ENCODE measurements around the gene ADCY9. TPM values are rescaled to one million over a fixed set of nuclear protein-coding genes. Genes with fewer than 3 reads are reported as not detected.

ADCY9 gene
- total and polyA plus RNA-seq, 2 donors (not counting 1 experiment from before 2014, with no cell fraction given): 1.7 to 2.1 TPM

DNA sequence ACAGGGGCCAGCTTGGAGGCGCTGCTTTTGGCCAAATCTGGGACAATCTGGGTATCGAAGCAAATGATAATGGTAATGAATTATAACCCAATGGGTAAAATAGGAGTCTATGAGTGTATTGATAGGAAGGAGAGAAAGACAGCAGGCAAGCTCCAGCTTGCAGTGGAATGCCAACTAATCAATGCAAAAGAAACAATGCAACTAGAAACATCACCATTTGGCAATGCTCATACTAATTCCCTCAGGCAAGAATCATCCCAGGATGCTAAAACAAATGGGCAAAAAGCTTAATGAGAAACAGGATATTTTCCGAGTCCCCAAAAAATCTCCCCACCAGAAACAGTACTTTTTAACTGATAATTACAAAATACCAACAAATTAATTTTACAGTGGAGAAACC, 64.7 kb downstream of the ADCY9 start:
- DNase-seq (no peak), ATAC-seq (ENCODE audit: low read depth) (no peak)
- intact Hi-C loops (cut with micrococcal nuclease): no loop called here
- no peak overlapping the region for H3K27ac ChIP-seq (ENCODE audit: low read length in 2 of 2)
- no peaks in the 10 kb centered on the region for H3K9me3 ChIP-seq (ENCODE audit: control extremely low read depth in 1 of 3, control insufficient read depth in 2 of 3, insufficient read depth in 1 of 3, low read length in 2 of 3)
- H3K36me3 ChIP-seq (replicated peaks in 1 of 2; ENCODE audit: control extremely low read depth in 1 of 2, control insufficient read depth in 1 of 2, extremely low read depth in 1 of 2, insufficient read depth in 2 of 2, low read length in 1 of 2): no peaks in the 10 kb centered on the region
- ChIA-PET CTCF (interaction anchor here (0.8 kb wide), 1 partner anchor 46 kb away, joined by 3 read pairs; no protein-coding TSS in a partner anchor), POLR2A (no interaction called here)
- H3K4me2 ChIP-seq (replicated peaks; ENCODE audit: low read depth, low read length, poor library complexity, severe bottlenecking): no peak overlapping the region
- 100% methylated on average over 1 of the region's 3 CpGs for WGBS (ENCODE audit: insufficient coverage)
- Mint-ChIP-seq H3K4me3 (no peak overlapping the region), H3K27me3 (no peaks in the 10 kb centered on the region), H3K27ac (no peak overlapping the region), H3K9me3 (ENCODE audit: insufficient read depth) (no peaks in the 10 kb centered on the region), H3K4me1 (peaks cover 7% of the 10 kb centered on the region)
- no peaks in the 10 kb centered on the region for H3K79me2 ChIP-seq (ENCODE audit: control insufficient read depth, insufficient read depth, low read length)
- H3K4me1 ChIP-seq (ENCODE audit: control insufficient read depth in 2 of 2, insufficient read depth in 2 of 2, low read length in 2 of 2): no peaks in the 10 kb centered on the region
- no peaks in the 10 kb centered on the region for H4K20me1 ChIP-seq (ENCODE audit: control insufficient read depth, insufficient read depth, low read length, poor library complexity, severe bottlenecking)
- no peaks in the 10 kb centered on the region for H3K27me3 ChIP-seq (replicated peaks in 1 of 4; ENCODE audit: control extremely low read depth in 1 of 4, control insufficient read depth in 3 of 4, insufficient read depth in 4 of 4, low read length in 3 of 4)
- TF ChIP-seq, protein P1, sequence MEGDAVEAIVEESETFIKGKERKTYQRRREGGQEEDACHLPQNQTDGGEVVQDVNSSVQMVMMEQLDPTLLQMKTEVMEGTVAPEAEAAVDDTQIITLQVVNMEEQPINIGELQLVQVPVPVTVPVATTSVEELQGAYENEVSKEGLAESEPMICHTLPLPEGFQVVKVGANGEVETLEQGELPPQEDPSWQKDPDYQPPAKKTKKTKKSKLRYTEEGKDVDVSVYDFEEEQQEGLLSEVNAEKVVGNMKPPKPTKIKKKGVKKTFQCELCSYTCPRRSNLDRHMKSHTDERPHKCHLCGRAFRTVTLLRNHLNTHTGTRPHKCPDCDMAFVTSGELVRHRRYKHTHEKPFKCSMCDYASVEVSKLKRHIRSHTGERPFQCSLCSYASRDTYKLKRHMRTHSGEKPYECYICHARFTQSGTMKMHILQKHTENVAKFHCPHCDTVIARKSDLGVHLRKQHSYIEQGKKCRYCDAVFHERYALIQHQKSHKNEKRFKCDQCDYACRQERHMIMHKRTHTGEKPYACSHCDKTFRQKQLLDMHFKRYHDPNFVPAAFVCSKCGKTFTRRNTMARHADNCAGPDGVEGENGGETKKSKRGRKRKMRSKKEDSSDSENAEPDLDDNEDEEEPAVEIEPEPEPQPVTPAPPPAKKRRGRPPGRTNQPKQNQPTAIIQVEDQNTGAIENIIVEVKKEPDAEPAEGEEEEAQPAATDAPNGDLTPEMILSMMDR (IDR thresholded peaks at IDR 0.05): no peak
- TF ChIP-seq EZH2 (IDR thresholded peaks at IDR 0.05; ENCODE audit: borderline replicate concordance, insufficient read depth, low read depth, low read length, poor library complexity, severe bottlenecking): no peak
- no peak overlapping the region for H3K4me3 ChIP-seq (ENCODE audit: control extremely low read depth in 1 of 5, extremely low read depth in 1 of 5, insufficient read depth in 1 of 5, low read depth in 2 of 5, low read length in 4 of 5)
- no peak overlapping the region for H3K9ac ChIP-seq (ENCODE audit: low read length)
- H2AFZ ChIP-seq (ENCODE audit: insufficient read depth, low read depth, low read length, poor library complexity, severe bottlenecking): no peak overlapping the region

DNA sequence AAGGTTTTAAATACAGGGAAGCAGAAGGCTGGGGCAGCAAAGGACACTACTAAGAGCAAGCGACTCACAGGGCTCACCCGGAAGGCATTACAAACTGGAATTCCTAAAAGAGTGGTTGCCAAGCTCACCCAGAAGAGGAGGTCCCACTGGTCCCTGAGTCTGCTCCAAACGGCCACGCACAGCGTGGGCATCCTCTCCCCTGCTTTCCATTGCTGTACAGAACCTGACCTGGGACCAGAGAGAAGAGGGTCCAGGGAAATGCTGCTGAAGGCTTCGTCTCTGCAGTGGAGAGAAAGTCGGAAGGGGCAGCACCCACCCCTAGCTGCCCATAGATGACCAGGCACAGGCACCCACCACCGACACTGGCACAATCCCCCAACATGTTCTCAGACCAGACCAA, 67.2 kb downstream of the ADCY9 start:
- no peak overlapping the region for H3K4me3 Mint-ChIP-seq
- H3K36me3 ChIP-seq (replicated peaks in 1 of 2; ENCODE audit: control extremely low read depth in 1 of 2, control insufficient read depth in 1 of 2, extremely low read depth in 1 of 2, insufficient read depth in 2 of 2, low read length in 1 of 2): no peaks in the 10 kb centered on the region
- intact Hi-C loops (cut with micrococcal nuclease): no loop called here
- no peaks in the 10 kb centered on the region for H3K27me3 ChIP-seq (replicated peaks in 1 of 4; ENCODE audit: control extremely low read depth in 1 of 4, control insufficient read depth in 3 of 4, insufficient read depth in 4 of 4, low read length in 3 of 4)
- no peak overlapping the region for H3K4me3 ChIP-seq (ENCODE audit: control extremely low read depth in 1 of 5, extremely low read depth in 1 of 5, insufficient read depth in 1 of 5, low read depth in 2 of 5, low read length in 4 of 5)
- H3K27ac ChIP-seq (ENCODE audit: low read length in 2 of 2): no peak overlapping the region
- peaks cover 7% of the 10 kb centered on the region for H3K4me1 Mint-ChIP-seq
- no peaks in the 10 kb centered on the region for H3K9me3 Mint-ChIP-seq (ENCODE audit: insufficient read depth)
- ChIA-PET POLR2A (no interaction called here), CTCF (no interaction called here)
- DNase-seq (no peak), ATAC-seq (ENCODE audit: low read depth) (no peak)
- no peak overlapping the region for H2AFZ ChIP-seq (ENCODE audit: insufficient read depth, low read depth, low read length, poor library complexity, severe bottlenecking)
- no peak for TF ChIP-seq EZH2 (IDR thresholded peaks at IDR 0.05; ENCODE audit: borderline replicate concordance, insufficient read depth, low read depth, low read length, poor library complexity, severe bottlenecking)
- TF ChIP-seq, protein P1 (IDR thresholded peaks at IDR 0.05): no peak
- H4K20me1 ChIP-seq (ENCODE audit: control insufficient read depth, insufficient read depth, low read length, poor library complexity, severe bottlenecking): no peaks in the 10 kb centered on the region
- no peak overlapping the region for H3K27ac Mint-ChIP-seq
- WGBS (ENCODE audit: insufficient coverage): 98% methylated on average over 8 of the region's 8 CpGs
- no peaks in the 10 kb centered on the region for H3K79me2 ChIP-seq (ENCODE audit: control insufficient read depth, insufficient read depth, low read length)
- H3K9me3 ChIP-seq (ENCODE audit: control extremely low read depth in 1 of 3, control insufficient read depth in 2 of 3, insufficient read depth in 1 of 3, low read length in 2 of 3): no peaks in the 10 kb centered on the region
- H3K27me3 Mint-ChIP-seq: peaks cover 7% of the 10 kb centered on the region
- H3K9ac ChIP-seq (ENCODE audit: low read length): no peak overlapping the region
- no peak overlapping the region for H3K4me2 ChIP-seq (replicated peaks; ENCODE audit: low read depth, low read length, poor library complexity, severe bottlenecking)
- H3K4me1 ChIP-seq (ENCODE audit: control insufficient read depth in 2 of 2, insufficient read depth in 2 of 2, low read length in 2 of 2): no peaks in the 10 kb centered on the region

Measured in B cell (primary cell).